Measurements from ENCODE around the gene SYTL2. TPM values are rescaled to one million over a fixed set of nuclear protein-coding genes. Genes with fewer than 3 reads are reported as not detected.

Gene SYTL2
- total RNA-seq, 1 experiment from 2014 or later, result 0.77 TPM

GRCh38 chr11:85848556-85848955, 37.6 kb upstream of the SYTL2 start:
- ChIA-PET CTCF (no interaction called here), POLR2A (ENCODE audit: low non-redundant PET) (no interaction called here)
- H3K4me1 ChIP-seq (ENCODE audit: insufficient read depth, low read length, poor library complexity, severe bottlenecking), result no peaks in the 10 kb centered on the region
- no peak for DNase-seq (ENCODE audit: low spot score)
- H3K27ac ChIP-seq (ENCODE audit: low read depth, low read length, poor library complexity, severe bottlenecking), result no peak overlapping the region
- BruUV-seq (replicated peaks), result no TSS peak
- peaks cover 4% of the 10 kb centered on the region for H3K9me3 ChIP-seq (ENCODE audit: low read depth, low read length, poor library complexity, severe bottlenecking)
- H3K4me3 ChIP-seq (ENCODE audit: low read depth, low read length, poor library complexity, severe bottlenecking), result no peak overlapping the region
- intact Hi-C loops (cut with micrococcal nuclease; ENCODE audit: unreplicated experiment), result no loop called here
- H3K36me3 ChIP-seq (ENCODE audit: insufficient read depth, low read length, poor library complexity, severe bottlenecking), result no peaks in the 10 kb centered on the region
- no peaks in the 10 kb centered on the region for H3K27me3 ChIP-seq (replicated peaks; ENCODE audit: insufficient read depth, low read depth, low read length, poor library complexity)
- TF ChIP-seq EZH2 (IDR thresholded peaks at IDR 0.05; ENCODE audit: borderline replicate concordance, low read depth, low read length, poor library complexity, severe bottlenecking), result no peak
- no peak for TF ChIP-seq CTCF (conservative IDR thresholded peaks at IDR 0.05; ENCODE audit: low read depth, low read length)

GRCh38 chr11:85848006-85848405, 37.1 kb upstream of the SYTL2 start:
- intact Hi-C loops (cut with micrococcal nuclease; ENCODE audit: unreplicated experiment), result no loop called here
- POLR2A ChIA-PET (ENCODE audit: low non-redundant PET), result no interaction called here
- Histone ChIP-seq H3K4me1 (ENCODE audit: insufficient read depth, low read length, poor library complexity, severe bottlenecking) (no peaks in the 10 kb centered on the region), H3K27ac (ENCODE audit: low read depth, low read length, poor library complexity, severe bottlenecking) (no peak overlapping the region), H3K36me3 (ENCODE audit: insufficient read depth, low read length, poor library complexity, severe bottlenecking) (no peaks in the 10 kb centered on the region), H3K4me3 (ENCODE audit: low read depth, low read length, poor library complexity, severe bottlenecking) (no peak overlapping the region), H3K9me3 (ENCODE audit: low read depth, low read length, poor library complexity, severe bottlenecking) (peaks cover 4% of the 10 kb centered on the region), H3K27me3 (replicated peaks; ENCODE audit: insufficient read depth, low read depth, low read length, poor library complexity) (no peaks in the 10 kb centered on the region)
- BruUV-seq (replicated peaks), result no TSS peak
- CTCF ChIA-PET, result no interaction called here
- TF ChIP-seq EZH2 (IDR thresholded peaks at IDR 0.05; ENCODE audit: borderline replicate concordance, low read depth, low read length, poor library complexity, severe bottlenecking), result no peak
- no peak for TF ChIP-seq CTCF (conservative IDR thresholded peaks at IDR 0.05; ENCODE audit: low read depth, low read length)
- no peak for DNase-seq (ENCODE audit: low spot score)

- no peaks in the 10 kb centered on the region for H3K36me3 ChIP-seq (ENCODE audit: insufficient read depth, low read length, poor library complexity, severe bottlenecking)
- BruUV-seq (replicated peaks), result no TSS peak
- no peak overlapping the region for H3K4me3 ChIP-seq (ENCODE audit: low read depth, low read length, poor library complexity, severe bottlenecking)
- no peak overlapping the region for H3K27ac ChIP-seq (ENCODE audit: low read depth, low read length, poor library complexity, severe bottlenecking)
- H3K9me3 ChIP-seq (ENCODE audit: low read depth, low read length, poor library complexity, severe bottlenecking), result peaks cover 4% of the 10 kb centered on the region
- H3K27me3 ChIP-seq (replicated peaks; ENCODE audit: insufficient read depth, low read depth, low read length, poor library complexity), result no peaks in the 10 kb centered on the region
- TF ChIP-seq EZH2 (IDR thresholded peaks at IDR 0.05; ENCODE audit: borderline replicate concordance, low read depth, low read length, poor library complexity, severe bottlenecking), result no peak
- no peak for TF ChIP-seq CTCF (conservative IDR thresholded peaks at IDR 0.05; ENCODE audit: low read depth, low read length)
- ChIA-PET POLR2A (ENCODE audit: low non-redundant PET) (no interaction called here), CTCF (no interaction called here)
- intact Hi-C loops (cut with micrococcal nuclease; ENCODE audit: unreplicated experiment), result no loop called here
- no peaks in the 10 kb centered on the region for H3K4me1 ChIP-seq (ENCODE audit: insufficient read depth, low read length, poor library complexity, severe bottlenecking)
- DNase-seq (ENCODE audit: low spot score), result no peak
These were observed 36.5 kb upstream of the SYTL2 start for GRCh38 chr11:85847436-85847835.
